ENCODE measurements around the gene SH3BP4.

DNA sequence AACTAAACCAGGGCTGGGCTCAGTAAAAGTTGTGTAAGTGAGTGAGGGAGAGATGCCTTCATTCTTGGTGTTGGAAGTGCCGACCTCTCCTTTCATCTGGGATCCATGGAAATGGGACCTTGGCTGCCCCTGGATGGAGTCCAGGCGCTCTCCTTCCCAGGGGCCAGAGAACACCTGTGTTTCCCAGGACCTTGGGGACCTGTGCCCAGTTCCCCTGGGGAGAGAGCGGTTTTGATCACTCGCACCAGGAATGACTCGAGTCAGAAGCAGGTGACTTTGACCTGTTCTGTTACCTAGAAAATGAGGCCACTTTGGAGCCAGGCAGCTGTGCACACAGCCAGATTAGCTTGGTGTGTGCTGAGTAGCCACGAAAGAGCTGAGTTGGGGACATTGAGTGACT, 97.3 kb downstream of the SH3BP4 start:
- TF ChIP-seq POLR2A (IDR thresholded peaks at IDR 0.05; ENCODE audit: low read length): no peak
- no peak for TF ChIP-seq GATA1 (IDR thresholded peaks at IDR 0.05; ENCODE audit: low read depth, low read length)

Measured in erythroblast (primary cell).